Body of pancreas (tissue), 4 donors: ENCODE data around the gene TNFSF10.

Experiments used
- CTCF ChIP-seq, 7 experiments: fragments of 450-650 bp in 4 of 7; fragments of 200-600 bp in 3 of 7; sonication (generic) in 3 of 7; IDR thresholded peaks; one replicate each; pipeline ENCODE4 v1.5.1; 2016 to 2019; ENCODE audit warnings: antibody characterized with exemption in 7 of 7
- POLR2A ChIP-seq, 3 donors: fragments of 450-650 bp; IDR thresholded peaks; one replicate each; pipeline ENCODE4 v1.6.1; 2016; ENCODE audit warnings: antibody characterized with exemption in 3 of 3, mild to moderate bottlenecking in 2 of 3

GRCh38 chr3:172466553-172467130, 56.6 kb downstream of the TNFSF10 start:
- TF ChIP-seq CTCF (IDR thresholded peaks at IDR 0.05) (no peak), POLR2A (IDR thresholded peaks at IDR 0.05) (no peak)
